Heart left ventricle (tissue), 13 donors: Measurements from ENCODE around the gene UBE2E2.

ENCODE experiments used
- POLR2A ChIP-seq, 2 donors: fragments of 450-650 bp; IDR thresholded peaks; one replicate each; pipeline ENCODE4 v1.6.1; 2017; ENCODE audit warnings: antibody characterized with exemption in 2 of 2, mild to moderate bottlenecking in 2 of 2, moderate library complexity in 2 of 2
- TF ChIP-seq, protein P1 (sequence below), 12 donors: fragments of 200-600 bp; sonication (generic) in 4 of 12; IDR thresholded peaks; one replicate each; pipeline versions ENCODE4 v1.5.0 to v1.8.0; 2018 to 2022; ENCODE audit warnings: antibody characterized with exemption in 12 of 12, mild to moderate bottlenecking in 5 of 12
- donor health status: ischemic (EF 13 %, LVEDD 7.1; RV severe dilation, severe dysfunction).
- donor health status: DM: no; HTN: yes; CAD: no.
- donor health status: DM: no; HTN: no; CAD: no.
- donor health status: ischemic (EF 25% LVEDD 6.9; RV normal size, moderate dysfunction).
- donor health status: ischemic (EF 25% LVEDD 5.7; RV mildly dilated, moderate dysfunction).
- donor health status: ischemic (EF 35%, LVEDD 5.7; RV mildly dilated, moderate dysfunction).
- donor health status: nonischemic (EF 11% LVEDD 7.7; RV severe dilation, severe dysfunction).
- donor health status: DM: yes; HTN: yes; CAD: no.
- donor health status: PGD.
- donor health status: ischemic (EF 29% LVEDD 5.4; RV normal size, mild dysfunction).
- donor health status: nonischemic (EF 23%, LVEDD 6.1; RV moderate dilation, normal function).

DNA sequence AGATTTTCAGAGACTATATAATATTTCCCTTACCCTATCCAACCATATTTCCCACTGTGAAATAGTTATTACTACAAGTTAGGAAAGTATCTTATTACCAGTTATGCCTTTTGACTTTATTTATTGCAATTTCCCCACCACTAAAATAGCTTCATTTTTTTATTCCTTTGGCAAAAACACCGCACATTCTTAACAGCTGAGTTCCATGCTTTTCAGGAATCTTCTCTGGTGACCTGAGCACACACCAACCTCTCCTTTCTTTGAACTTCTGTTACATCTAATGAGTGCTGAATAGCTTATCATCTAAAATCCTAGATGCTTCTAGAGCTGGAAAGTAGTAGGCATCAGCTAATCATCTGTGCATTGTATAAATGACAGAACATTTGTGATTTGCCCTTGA, 99.1 kb downstream of the UBE2E2 start:
- TF ChIP-seq, protein P1, sequence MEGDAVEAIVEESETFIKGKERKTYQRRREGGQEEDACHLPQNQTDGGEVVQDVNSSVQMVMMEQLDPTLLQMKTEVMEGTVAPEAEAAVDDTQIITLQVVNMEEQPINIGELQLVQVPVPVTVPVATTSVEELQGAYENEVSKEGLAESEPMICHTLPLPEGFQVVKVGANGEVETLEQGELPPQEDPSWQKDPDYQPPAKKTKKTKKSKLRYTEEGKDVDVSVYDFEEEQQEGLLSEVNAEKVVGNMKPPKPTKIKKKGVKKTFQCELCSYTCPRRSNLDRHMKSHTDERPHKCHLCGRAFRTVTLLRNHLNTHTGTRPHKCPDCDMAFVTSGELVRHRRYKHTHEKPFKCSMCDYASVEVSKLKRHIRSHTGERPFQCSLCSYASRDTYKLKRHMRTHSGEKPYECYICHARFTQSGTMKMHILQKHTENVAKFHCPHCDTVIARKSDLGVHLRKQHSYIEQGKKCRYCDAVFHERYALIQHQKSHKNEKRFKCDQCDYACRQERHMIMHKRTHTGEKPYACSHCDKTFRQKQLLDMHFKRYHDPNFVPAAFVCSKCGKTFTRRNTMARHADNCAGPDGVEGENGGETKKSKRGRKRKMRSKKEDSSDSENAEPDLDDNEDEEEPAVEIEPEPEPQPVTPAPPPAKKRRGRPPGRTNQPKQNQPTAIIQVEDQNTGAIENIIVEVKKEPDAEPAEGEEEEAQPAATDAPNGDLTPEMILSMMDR (IDR thresholded peaks at IDR 0.05) = no peak
- no peak for TF ChIP-seq POLR2A (IDR thresholded peaks at IDR 0.05)
